ENCODE results near the gene SDCCAG8. TPM values are rescaled to one million over a fixed set of nuclear protein-coding genes. Genes with fewer than 3 reads are reported as not detected.

The SDCCAG8 gene
- total RNA-seq, 1 donor from 2014 or later = 31.6 TPM

GRCh38 chr1:243447844-243448243 is 192.0 kb downstream of the SDCCAG8 start:
- DNase-seq (ENCODE audit: low spot score, unreplicated experiment) = no peak
- no peaks in the 10 kb centered on the region for H3K4me1 Mint-ChIP-seq (ENCODE audit: low read depth)
- H3K27ac Mint-ChIP-seq = peak overlapping the region; percentile 38
- no peaks in the 10 kb centered on the region for H3K9me3 Mint-ChIP-seq (ENCODE audit: low read depth)
- no peaks in the 10 kb centered on the region for H3K27me3 Mint-ChIP-seq
- no peak for TF ChIP-seq CTCF (IDR thresholded peaks at IDR 0.05; ENCODE audit: unreplicated experiment)
- no peaks in the 10 kb centered on the region for H3K36me3 Mint-ChIP-seq (ENCODE audit: insufficient read depth)
- H3K4me3 Mint-ChIP-seq (ENCODE audit: low read depth) = no peak overlapping the region

- no peaks in the 10 kb centered on the region for H3K36me3 Mint-ChIP-seq (ENCODE audit: insufficient read depth)
Observed at GRCh38 chr1:243449373-243449772, 193.5 kb downstream of the SDCCAG8 start.

GRCh38 chr1:243452092-243452491 is 196.3 kb downstream of the SDCCAG8 start:
- Mint-ChIP-seq H3K27ac (no peak overlapping the region), H3K4me3 (ENCODE audit: low read depth) (no peak overlapping the region), H3K4me1 (ENCODE audit: low read depth) (peaks cover 7% of the 10 kb centered on the region), H3K9me3 (ENCODE audit: low read depth) (no peaks in the 10 kb centered on the region), H3K27me3 (no peaks in the 10 kb centered on the region), H3K36me3 (ENCODE audit: insufficient read depth) (no peaks in the 10 kb centered on the region)
- DNase-seq (ENCODE audit: low spot score, unreplicated experiment) = no peak
- TF ChIP-seq CTCF (IDR thresholded peaks at IDR 0.05; ENCODE audit: unreplicated experiment) = no peak

More at GRCh38 chr1:243449373-243449772, 193.5 kb downstream of the SDCCAG8 start:
- Mint-ChIP-seq H3K4me1 (ENCODE audit: low read depth) (no peaks in the 10 kb centered on the region), H3K9me3 (ENCODE audit: low read depth) (no peaks in the 10 kb centered on the region), H3K4me3 (ENCODE audit: low read depth) (no peak overlapping the region), H3K27ac (no peak overlapping the region), H3K27me3 (no peaks in the 10 kb centered on the region)
- no peak for TF ChIP-seq CTCF (IDR thresholded peaks at IDR 0.05; ENCODE audit: unreplicated experiment)
- DNase-seq (ENCODE audit: low spot score, unreplicated experiment) = no peak

- no peak overlapping the region for H3K4me3 Mint-ChIP-seq (ENCODE audit: low read depth)
- H3K36me3 Mint-ChIP-seq (ENCODE audit: insufficient read depth) = peaks cover 2% of the 10 kb centered on the region
- H3K27me3 Mint-ChIP-seq = no peaks in the 10 kb centered on the region
- DNase-seq (ENCODE audit: low spot score, unreplicated experiment) = no peak
- no peak for TF ChIP-seq CTCF (IDR thresholded peaks at IDR 0.05; ENCODE audit: unreplicated experiment)
- H3K4me1 Mint-ChIP-seq (ENCODE audit: low read depth) = peaks cover 7% of the 10 kb centered on the region
- no peaks in the 10 kb centered on the region for H3K9me3 Mint-ChIP-seq (ENCODE audit: low read depth)
- H3K27ac Mint-ChIP-seq = no peak overlapping the region
Observed at GRCh38 chr1:243454328-243454997, 198.6 kb downstream of the SDCCAG8 start.

GRCh38 chr1:243455760-243456651 is 200.2 kb downstream of the SDCCAG8 start:
- no peak for DNase-seq (ENCODE audit: low spot score, unreplicated experiment)
- Mint-ChIP-seq H3K9me3 (ENCODE audit: low read depth) (no peaks in the 10 kb centered on the region), H3K27ac (no peak overlapping the region), H3K4me3 (ENCODE audit: low read depth) (no peak overlapping the region), H3K4me1 (ENCODE audit: low read depth) (peaks cover 7% of the 10 kb centered on the region), H3K27me3 (no peaks in the 10 kb centered on the region), H3K36me3 (ENCODE audit: insufficient read depth) (peaks cover 2% of the 10 kb centered on the region)
- TF ChIP-seq CTCF (IDR thresholded peaks at IDR 0.05; ENCODE audit: unreplicated experiment) = no peak
